ENCODE data around the gene MDH2.

DNA sequence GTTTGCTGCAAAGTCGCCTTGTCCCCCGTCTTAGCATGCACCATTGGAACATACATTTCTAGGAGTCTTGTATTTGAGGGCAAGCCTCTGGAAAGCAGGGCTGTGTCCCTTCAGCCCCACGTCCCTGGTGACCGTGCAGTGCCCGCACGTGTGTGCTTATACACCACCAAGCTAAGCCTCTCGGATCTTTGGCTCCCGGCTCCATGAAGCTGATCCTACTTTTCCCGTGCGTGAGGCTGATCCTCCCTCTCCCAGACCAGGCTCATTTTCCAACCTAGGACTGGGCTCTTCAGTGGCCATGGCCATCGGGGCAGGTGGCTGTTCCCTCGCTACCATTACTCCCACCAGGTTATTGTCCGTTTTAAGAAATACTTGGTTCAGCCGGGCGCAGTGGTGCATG is 14.3 kb downstream of the MDH2 start:
- TF ChIP-seq, protein P1, sequence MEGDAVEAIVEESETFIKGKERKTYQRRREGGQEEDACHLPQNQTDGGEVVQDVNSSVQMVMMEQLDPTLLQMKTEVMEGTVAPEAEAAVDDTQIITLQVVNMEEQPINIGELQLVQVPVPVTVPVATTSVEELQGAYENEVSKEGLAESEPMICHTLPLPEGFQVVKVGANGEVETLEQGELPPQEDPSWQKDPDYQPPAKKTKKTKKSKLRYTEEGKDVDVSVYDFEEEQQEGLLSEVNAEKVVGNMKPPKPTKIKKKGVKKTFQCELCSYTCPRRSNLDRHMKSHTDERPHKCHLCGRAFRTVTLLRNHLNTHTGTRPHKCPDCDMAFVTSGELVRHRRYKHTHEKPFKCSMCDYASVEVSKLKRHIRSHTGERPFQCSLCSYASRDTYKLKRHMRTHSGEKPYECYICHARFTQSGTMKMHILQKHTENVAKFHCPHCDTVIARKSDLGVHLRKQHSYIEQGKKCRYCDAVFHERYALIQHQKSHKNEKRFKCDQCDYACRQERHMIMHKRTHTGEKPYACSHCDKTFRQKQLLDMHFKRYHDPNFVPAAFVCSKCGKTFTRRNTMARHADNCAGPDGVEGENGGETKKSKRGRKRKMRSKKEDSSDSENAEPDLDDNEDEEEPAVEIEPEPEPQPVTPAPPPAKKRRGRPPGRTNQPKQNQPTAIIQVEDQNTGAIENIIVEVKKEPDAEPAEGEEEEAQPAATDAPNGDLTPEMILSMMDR (IDR thresholded peaks at IDR 0.05), result no peak
- no peak for TF ChIP-seq POLR2A (IDR thresholded peaks at IDR 0.05)
